Sigmoid colon (tissue), 7 donors: ENCODE results near the gene NR2C2. TPM values are rescaled to one million over a fixed set of nuclear protein-coding genes. Genes with fewer than 3 reads are reported as not detected.

Experiments
- DNase-seq: peaks from one replicate; pipeline ENCODE4 v3.0.0-alpha.2; 2019
- H3K27ac ChIP-seq, 4 donors: fragments of 200-600 bp; sonication (generic); one replicate each; pipeline ENCODE4 v1.5.1; 2016 to 2019; ENCODE audit warnings: mild to moderate bottlenecking in 1 of 4
- H3K27me3 ChIP-seq, 3 donors: fragments of 200-600 bp; sonication (generic); one replicate each; pipeline ENCODE4 v1.5.1; 2019; ENCODE audit warnings: mild to moderate bottlenecking in 1 of 3
- H3K36me3 ChIP-seq, 4 donors: fragments of 200-600 bp; sonication (generic); one replicate each; pipeline ENCODE4 v1.5.1; 2016 to 2019
- H3K4me1 ChIP-seq, 4 donors: fragments of 200-600 bp; sonication (generic); one replicate each; pipeline ENCODE4 v1.5.1; 2017 to 2019
- H3K4me3 ChIP-seq, 4 donors: fragments of 200-600 bp; sonication (generic); one replicate each; pipeline ENCODE4 v1.5.1; 2017 to 2019; ENCODE audit warnings: mild to moderate bottlenecking in 2 of 4, moderate library complexity in 1 of 4
- H3K9me3 ChIP-seq, 4 donors: fragments of 200-600 bp in 3 of 4; sonication (generic) in 3 of 4; one replicate each; pipeline versions ENCODE4 v1.5.1 to v1.6.1; 2013 to 2019
- CTCF ChIP-seq, 4 experiments: fragments of 450-650 bp in 3 of 4; fragments of 200-600 bp in 1 of 4; IDR thresholded peaks; one replicate each; pipeline ENCODE4 v1.5.1; 2016 to 2019; ENCODE audit warnings: antibody characterized with exemption in 4 of 4, mild to moderate bottlenecking in 3 of 4, moderate library complexity in 2 of 4
- EP300 ChIP-seq, 4 donors: sonication (generic); formaldehyde crosslinking; IDR thresholded peaks; one replicate each; pipeline ENCODE4 v1.6.1; 2017; ENCODE audit warnings: antibody characterized with exemption in 4 of 4
- POLR2A ChIP-seq, 2 donors: fragments of 450-650 bp; IDR thresholded peaks; one replicate each; pipeline ENCODE4 v1.6.1; 2016; ENCODE audit warnings: antibody characterized with exemption in 2 of 2, mild to moderate bottlenecking in 2 of 2, moderate library complexity in 2 of 2
- POLR2AphosphoS5 ChIP-seq, 4 donors: sonication (generic); formaldehyde crosslinking; IDR thresholded peaks; one replicate each; pipeline ENCODE4 v1.6.1; 2017; ENCODE audit warnings: antibody characterized with exemption in 4 of 4
- WGBS, 2 donors: extraction: QIAGEN DNeasy Blood & Tissue Kit; methylation state at CpG; one replicate each; pipeline ENCODE4 v1.1.7; 2013; 5-methylcytosine and 5-hydroxymethylcytosine counted together
- intact Hi-C: fragments of 100-400 bp; cut with DNase I; formaldehyde crosslinking; loops from one replicate; pipeline ENCODE4 v1.15.1; 2023
- polyA plus RNA-seq, 3 donors: library from polyadenylated mRNA; stranded (reverse); fragments of 200-250 nt; gene quantifications; one replicate each; pipeline ENCODE4 v1.2.3, GENCODE V29; 2013
- total RNA-seq, 4 donors: library from RNA; depleted of rRNA; stranded (reverse); fragments of >200 nt; gene quantifications; one replicate each; pipeline ENCODE4 v1.1.0, GENCODE V29; 2016
- donor health status: healthy with polysubstance abuse.
- donor health status: Bipolar disorder and iron deficiency.
- donor health status: healthy.

NR2C2 gene
- total and polyA plus RNA-seq, 7 donors, result 3.6 to 68.4 (median 34.2) TPM

- no peak for DNase-seq
- Histone ChIP-seq H3K36me3 (peaks cover 11 to 80% (median 29%) of the 10 kb centered on the region in 4 donors), H3K4me1 (peaks cover 0 to 9% (median 0%) of the 10 kb centered on the region in 4 donors), H3K27me3 (no peaks in the 10 kb centered on the region), H3K4me3 (no peak overlapping the region), H3K9me3 (no peaks in the 10 kb centered on the region), H3K27ac (no peak overlapping the region)
- intact Hi-C loops, result no loop called here
- TF ChIP-seq POLR2AphosphoS5 (IDR thresholded peaks at IDR 0.05) (no peak), EP300 (IDR thresholded peaks at IDR 0.05) (no peak), CTCF (IDR thresholded peaks at IDR 0.05) (no peak), POLR2A (IDR thresholded peaks at IDR 0.05) (no peak)
- WGBS, 2 donors, result 92 to 93% methylated on average over 4 of the region's 4 CpGs
These were observed 68.1 kb downstream of the NR2C2 start for GRCh38 chr3:15015456-15015855.

- H3K9me3 ChIP-seq, result no peaks in the 10 kb centered on the region
- 96 to 98% methylated on average over 2 of the region's 2 CpGs for WGBS, 2 donors
- TF ChIP-seq CTCF (IDR thresholded peaks at IDR 0.05), result no peak
- no peak for TF ChIP-seq EP300 (IDR thresholded peaks at IDR 0.05)
- no peak for TF ChIP-seq POLR2A (IDR thresholded peaks at IDR 0.05)
- TF ChIP-seq POLR2AphosphoS5 (IDR thresholded peaks at IDR 0.05), result no peak
- no peaks in the 10 kb centered on the region for H3K27me3 ChIP-seq
- H3K4me1 ChIP-seq, result peaks cover 0 to 9% (median 0%) of the 10 kb centered on the region in 4 donors
- H3K36me3 ChIP-seq, result peaks cover 22 to 97% (median 35%) of the 10 kb centered on the region in 4 donors
- DNase-seq, result no peak
- peak overlapping the region in 2 of 4 donors; percentile 7 to 19 for H3K27ac ChIP-seq
- H3K4me3 ChIP-seq, result no peak overlapping the region
- intact Hi-C loops, result no loop called here
These were observed 69.8 kb downstream of the NR2C2 start for GRCh38 chr3:15017191-15017590.

GRCh38 chr3:15023249-15023648, 75.9 kb downstream of the NR2C2 start:
- intact Hi-C loops, result no loop called here
- Histone ChIP-seq H3K27ac (no peak overlapping the region), H3K4me1 (no peaks in the 10 kb centered on the region), H3K36me3 (peaks cover 31 to 98% (median 52%) of the 10 kb centered on the region in 4 donors), H3K9me3 (no peaks in the 10 kb centered on the region), H3K27me3 (no peaks in the 10 kb centered on the region), H3K4me3 (no peak overlapping the region)
- 51 to 74% methylated on average over 5 of the region's 5 CpGs for WGBS, 2 donors
- DNase-seq, result no peak
- TF ChIP-seq CTCF (IDR thresholded peaks at IDR 0.05), result no peak
- no peak for TF ChIP-seq POLR2AphosphoS5 (IDR thresholded peaks at IDR 0.05)
- no peak for TF ChIP-seq POLR2A (IDR thresholded peaks at IDR 0.05)
- TF ChIP-seq EP300 (IDR thresholded peaks at IDR 0.05), result no peak

GRCh38 chr3:15023719-15024118, 76.3 kb downstream of the NR2C2 start:
- H3K36me3 ChIP-seq, result peaks cover 31 to 98% (median 54%) of the 10 kb centered on the region in 4 donors
- H3K27me3 ChIP-seq, result no peaks in the 10 kb centered on the region
- 92 to 94% methylated on average over 2 of the region's 2 CpGs for WGBS, 2 donors
- TF ChIP-seq EP300 (IDR thresholded peaks at IDR 0.05) (no peak), POLR2AphosphoS5 (IDR thresholded peaks at IDR 0.05) (no peak), POLR2A (IDR thresholded peaks at IDR 0.05) (no peak)
- no peak overlapping the region for H3K27ac ChIP-seq
- intact Hi-C loops, result no loop called here
- no peak for DNase-seq
- H3K9me3 ChIP-seq, result no peaks in the 10 kb centered on the region
- H3K4me3 ChIP-seq, result no peak overlapping the region
- H3K4me1 ChIP-seq, result no peaks in the 10 kb centered on the region

GRCh38 chr3:15029625-15030024, 82.2 kb downstream of the NR2C2 start:
- Histone ChIP-seq H3K27me3 (no peaks in the 10 kb centered on the region), H3K36me3 (peaks cover 9 to 99% (median 61%) of the 10 kb centered on the region in 4 donors), H3K9me3 (no peaks in the 10 kb centered on the region), H3K4me3 (no peak overlapping the region), H3K27ac (no peak overlapping the region), H3K4me1 (no peaks in the 10 kb centered on the region)
- no peak for DNase-seq
- intact Hi-C loops, result no loop called here
- no peak for TF ChIP-seq POLR2AphosphoS5 (IDR thresholded peaks at IDR 0.05)
- no peak for TF ChIP-seq CTCF (IDR thresholded peaks at IDR 0.05)
- TF ChIP-seq EP300 (IDR thresholded peaks at IDR 0.05), result no peak
